ENCODE measurements around the gene ZC3H7A. TPM values are rescaled to one million over a fixed set of nuclear protein-coding genes. Genes with fewer than 3 reads are reported as not detected.

Gene ZC3H7A, protein sequence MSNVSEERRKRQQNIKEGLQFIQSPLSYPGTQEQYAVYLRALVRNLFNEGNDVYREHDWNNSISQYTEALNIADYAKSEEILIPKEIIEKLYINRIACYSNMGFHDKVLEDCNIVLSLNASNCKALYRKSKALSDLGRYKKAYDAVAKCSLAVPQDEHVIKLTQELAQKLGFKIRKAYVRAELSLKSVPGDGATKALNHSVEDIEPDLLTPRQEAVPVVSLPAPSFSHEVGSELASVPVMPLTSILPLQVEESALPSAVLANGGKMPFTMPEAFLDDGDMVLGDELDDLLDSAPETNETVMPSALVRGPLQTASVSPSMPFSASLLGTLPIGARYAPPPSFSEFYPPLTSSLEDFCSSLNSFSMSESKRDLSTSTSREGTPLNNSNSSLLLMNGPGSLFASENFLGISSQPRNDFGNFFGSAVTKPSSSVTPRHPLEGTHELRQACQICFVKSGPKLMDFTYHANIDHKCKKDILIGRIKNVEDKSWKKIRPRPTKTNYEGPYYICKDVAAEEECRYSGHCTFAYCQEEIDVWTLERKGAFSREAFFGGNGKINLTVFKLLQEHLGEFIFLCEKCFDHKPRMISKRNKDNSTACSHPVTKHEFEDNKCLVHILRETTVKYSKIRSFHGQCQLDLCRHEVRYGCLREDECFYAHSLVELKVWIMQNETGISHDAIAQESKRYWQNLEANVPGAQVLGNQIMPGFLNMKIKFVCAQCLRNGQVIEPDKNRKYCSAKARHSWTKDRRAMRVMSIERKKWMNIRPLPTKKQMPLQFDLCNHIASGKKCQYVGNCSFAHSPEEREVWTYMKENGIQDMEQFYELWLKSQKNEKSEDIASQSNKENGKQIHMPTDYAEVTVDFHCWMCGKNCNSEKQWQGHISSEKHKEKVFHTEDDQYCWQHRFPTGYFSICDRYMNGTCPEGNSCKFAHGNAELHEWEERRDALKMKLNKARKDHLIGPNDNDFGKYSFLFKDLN
- total RNA-seq (157 TPM), polyA plus RNA-seq (10 to 100 TPM; 43.3 to 49.5 (median 47.5) TPM)

DNA sequence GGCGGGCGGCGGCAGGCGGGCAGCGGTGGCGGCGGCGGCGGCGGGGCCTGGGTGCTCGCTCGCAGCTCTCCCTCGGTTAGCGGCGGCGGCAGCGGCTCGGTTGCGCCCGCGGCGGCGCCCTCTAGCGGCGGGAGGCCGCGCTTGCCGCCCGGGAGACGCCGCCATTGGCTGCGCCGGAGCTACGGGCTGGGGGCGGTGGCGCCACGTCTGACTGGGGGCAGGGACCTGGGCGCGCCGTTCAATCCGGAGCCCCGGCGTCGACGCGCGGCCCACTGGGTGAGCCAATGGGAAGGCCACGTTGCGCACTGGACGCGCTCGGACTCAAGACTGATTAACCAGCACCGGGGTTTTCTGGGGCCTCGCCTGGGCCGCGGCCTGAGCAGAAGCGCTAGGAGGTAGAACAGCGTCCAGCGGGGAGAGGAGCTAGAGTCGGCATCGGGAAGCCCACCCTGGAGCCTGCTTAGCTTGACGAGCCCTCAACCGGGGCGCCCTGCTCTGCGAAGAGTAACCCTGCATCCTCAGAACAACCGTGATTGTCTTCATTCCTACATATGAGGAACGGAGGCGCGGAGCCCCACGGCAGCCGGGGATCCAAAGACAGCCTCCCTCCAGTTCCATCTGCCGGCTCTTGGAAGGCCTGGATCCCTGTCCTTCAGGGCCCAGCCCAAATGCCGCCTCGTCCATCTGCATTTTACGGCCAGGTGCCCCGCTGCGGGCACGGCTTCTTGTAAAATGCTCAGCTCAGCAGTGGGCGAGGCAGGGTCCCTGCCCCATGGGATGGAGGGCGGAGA is at the start of gene ZC3H7A:
Gene ZC3H7A, minus strand, starts transcription at position 93 of the 791 bp plus-strand sequence. CDS start 14,904 bp downstream, outside the sequence.
- H3K36me3 ChIP-seq (ENCODE audit: control insufficient read depth, insufficient read depth, low read length): no peaks in the 10 kb centered on the region
- peak within 1 kb of the TSS; percentile 92 for H3K4me3 ChIP-seq (ENCODE audit: low read depth, low read length)
- Mint-ChIP-seq H3K27ac (peak within 1 kb of the TSS; percentile 99 to 100 (median 99)), H3K4me1 (peaks cover 28 to 87% (median 61%) of the 10 kb centered on the region in 4 donors), H3K4me3 (peak within 1 kb of the TSS; percentile 95 to 98 (median 96)), H3K9me3 (no peaks in the 10 kb centered on the region), H3K27me3 (peaks cover 11% of the 10 kb centered on the region), H3K36me3 (peaks cover 6% of the 10 kb centered on the region)
- H3K27ac ChIP-seq (ENCODE audit: insufficient read depth, low read length, poor library complexity, severe bottlenecking): peak within 1 kb of the TSS; percentile 98
- no peaks in the 10 kb centered on the region for H3K27me3 ChIP-seq (ENCODE audit: control insufficient read depth, insufficient read depth, low read length)
- H3K9me3 ChIP-seq (ENCODE audit: control insufficient read depth in 2 of 2, low read length in 2 of 2): no peaks in the 10 kb centered on the region
- DNase-seq (peak; percentile 90 to 97 (median 95)), ATAC-seq (ENCODE audit: low read depth in 2 of 2) (peak; percentile 95 to 96)
- H3K4me1 ChIP-seq (ENCODE audit: control insufficient read depth, insufficient read depth, low read length, poor library complexity, severe bottlenecking): peaks cover 76% of the 10 kb centered on the region

DNA sequence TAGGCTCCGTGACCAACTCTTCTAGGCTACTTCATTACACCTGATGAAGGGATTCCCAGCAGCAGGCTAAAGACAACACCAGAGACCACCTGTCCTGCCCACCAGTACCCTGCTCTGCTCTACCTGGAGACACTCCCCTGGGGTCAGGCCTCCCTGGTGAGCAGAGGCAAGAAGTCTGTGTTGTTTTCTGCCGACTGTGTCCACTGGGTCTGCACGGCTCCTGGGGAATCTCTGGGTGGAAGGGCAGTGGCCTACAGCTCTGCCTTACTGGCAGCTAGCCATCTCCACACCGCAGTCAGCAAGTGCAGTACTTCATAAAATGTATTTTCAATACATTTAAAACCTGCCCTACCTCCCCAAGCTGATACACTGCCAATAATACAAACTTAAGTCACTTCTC is 47.4 kb upstream of the ZC3H7A start:
- no peak overlapping the region for H3K27ac ChIP-seq (ENCODE audit: insufficient read depth, low read length, poor library complexity, severe bottlenecking)
- DNase-seq: no peak
- no peak overlapping the region for H3K4me3 Mint-ChIP-seq
- no peaks in the 10 kb centered on the region for H3K27me3 Mint-ChIP-seq
- no peak overlapping the region for H3K4me3 ChIP-seq (ENCODE audit: low read depth, low read length)
- peaks cover 6% of the 10 kb centered on the region for H3K4me1 ChIP-seq (ENCODE audit: control insufficient read depth, insufficient read depth, low read length, poor library complexity, severe bottlenecking)
- no peaks in the 10 kb centered on the region for H3K9me3 Mint-ChIP-seq
- peaks cover 56% of the 10 kb centered on the region for H3K36me3 Mint-ChIP-seq
- peaks cover 0 to 27% (median 24%) of the 10 kb centered on the region in 4 donors for H3K4me1 Mint-ChIP-seq
- H3K9me3 ChIP-seq (ENCODE audit: control insufficient read depth in 2 of 2, low read length in 2 of 2): no peaks in the 10 kb centered on the region
- peaks cover 91% of the 10 kb centered on the region for H3K36me3 ChIP-seq (ENCODE audit: control insufficient read depth, insufficient read depth, low read length)
- ATAC-seq (ENCODE audit: low read depth in 2 of 2): no peak
- H3K27ac Mint-ChIP-seq: peak overlapping the region in 1 of 3 donors; percentile 3
- no peaks in the 10 kb centered on the region for H3K27me3 ChIP-seq (ENCODE audit: control insufficient read depth, insufficient read depth, low read length)

- Histone ChIP-seq H3K27me3 (ENCODE audit: control insufficient read depth, insufficient read depth, low read length) (no peaks in the 10 kb centered on the region), H3K4me3 (ENCODE audit: low read depth, low read length) (no peak overlapping the region), H3K36me3 (ENCODE audit: control insufficient read depth, insufficient read depth, low read length) (peaks cover 93% of the 10 kb centered on the region), H3K27ac (ENCODE audit: insufficient read depth, low read length, poor library complexity, severe bottlenecking) (no peak overlapping the region), H3K4me1 (ENCODE audit: control insufficient read depth, insufficient read depth, low read length, poor library complexity, severe bottlenecking) (no peaks in the 10 kb centered on the region), H3K9me3 (ENCODE audit: control insufficient read depth in 2 of 2, low read length in 2 of 2) (no peaks in the 10 kb centered on the region)
- no peak for ATAC-seq (ENCODE audit: low read depth in 2 of 2)
- Mint-ChIP-seq H3K4me3 (no peak overlapping the region), H3K36me3 (peaks cover 53% of the 10 kb centered on the region), H3K9me3 (no peaks in the 10 kb centered on the region), H3K4me1 (peaks cover 0 to 21% (median 19%) of the 10 kb centered on the region in 4 donors), H3K27ac (no peak overlapping the region), H3K27me3 (no peaks in the 10 kb centered on the region)
- DNase-seq: no peak
Observed at GRCh38 chr16:11843861-11844260, 46.8 kb upstream of the ZC3H7A start.

GRCh38 chr16:11843206-11843605 is 46.1 kb upstream of the ZC3H7A start:
- H3K36me3 ChIP-seq (ENCODE audit: control insufficient read depth, insufficient read depth, low read length): peaks cover 93% of the 10 kb centered on the region
- H3K4me1 ChIP-seq (ENCODE audit: control insufficient read depth, insufficient read depth, low read length, poor library complexity, severe bottlenecking): no peaks in the 10 kb centered on the region
- H3K27me3 Mint-ChIP-seq: no peaks in the 10 kb centered on the region
- no peak overlapping the region for H3K4me3 ChIP-seq (ENCODE audit: low read depth, low read length)
- DNase-seq (no peak), ATAC-seq (ENCODE audit: low read depth in 2 of 2) (no peak)
- no peak overlapping the region for H3K27ac ChIP-seq (ENCODE audit: insufficient read depth, low read length, poor library complexity, severe bottlenecking)
- H3K9me3 ChIP-seq (ENCODE audit: control insufficient read depth in 2 of 2, low read length in 2 of 2): no peaks in the 10 kb centered on the region
- H3K9me3 Mint-ChIP-seq: no peaks in the 10 kb centered on the region
- no peak overlapping the region for H3K4me3 Mint-ChIP-seq
- H3K36me3 Mint-ChIP-seq: peaks cover 51% of the 10 kb centered on the region
- H3K4me1 Mint-ChIP-seq: peaks cover 0 to 18% (median 14%) of the 10 kb centered on the region in 4 donors
- no peak overlapping the region for H3K27ac Mint-ChIP-seq
- H3K27me3 ChIP-seq (ENCODE audit: control insufficient read depth, insufficient read depth, low read length): no peaks in the 10 kb centered on the region

DNA sequence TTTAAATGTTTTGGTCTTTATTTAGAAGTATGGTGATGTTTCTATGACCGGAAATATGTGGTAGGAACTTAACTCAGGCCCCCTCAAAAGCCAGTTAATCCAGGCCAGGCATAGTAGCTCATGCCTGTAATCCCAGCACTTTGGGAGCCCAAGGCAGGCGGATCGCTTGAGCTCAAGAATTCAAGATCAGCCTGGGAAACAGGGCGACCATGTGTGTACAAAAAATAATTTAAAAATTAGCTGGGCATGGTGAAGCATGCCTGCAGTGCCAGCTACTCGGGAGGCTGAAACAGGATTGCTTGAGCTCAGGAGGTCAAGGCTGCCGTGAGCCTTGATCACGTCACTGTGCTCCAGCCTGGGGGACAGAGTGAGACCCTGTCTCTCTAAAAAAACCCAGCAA is 44.0 kb upstream of the ZC3H7A start:
- ATAC-seq (ENCODE audit: low read depth in 2 of 2) (no peak), DNase-seq (no peak)
- no peak overlapping the region for H3K27ac ChIP-seq (ENCODE audit: insufficient read depth, low read length, poor library complexity, severe bottlenecking)
- Mint-ChIP-seq H3K27me3 (no peaks in the 10 kb centered on the region), H3K36me3 (peaks cover 51% of the 10 kb centered on the region), H3K9me3 (no peaks in the 10 kb centered on the region), H3K4me1 (peaks cover 0 to 12% (median 7%) of the 10 kb centered on the region in 4 donors), H3K27ac (no peak overlapping the region), H3K4me3 (no peak overlapping the region)
- peaks cover 92% of the 10 kb centered on the region for H3K36me3 ChIP-seq (ENCODE audit: control insufficient read depth, insufficient read depth, low read length)
- H3K9me3 ChIP-seq (ENCODE audit: control insufficient read depth in 2 of 2, low read length in 2 of 2): no peaks in the 10 kb centered on the region
- no peaks in the 10 kb centered on the region for H3K27me3 ChIP-seq (ENCODE audit: control insufficient read depth, insufficient read depth, low read length)
- H3K4me1 ChIP-seq (ENCODE audit: control insufficient read depth, insufficient read depth, low read length, poor library complexity, severe bottlenecking): no peaks in the 10 kb centered on the region
- no peak overlapping the region for H3K4me3 ChIP-seq (ENCODE audit: low read depth, low read length)

- Histone ChIP-seq H3K27ac (ENCODE audit: insufficient read depth, low read length, poor library complexity, severe bottlenecking) (no peak overlapping the region), H3K4me1 (ENCODE audit: control insufficient read depth, insufficient read depth, low read length, poor library complexity, severe bottlenecking) (no peaks in the 10 kb centered on the region), H3K4me3 (ENCODE audit: low read depth, low read length) (no peak overlapping the region), H3K9me3 (ENCODE audit: control insufficient read depth in 2 of 2, low read length in 2 of 2) (no peaks in the 10 kb centered on the region), H3K27me3 (ENCODE audit: control insufficient read depth, insufficient read depth, low read length) (no peaks in the 10 kb centered on the region), H3K36me3 (ENCODE audit: control insufficient read depth, insufficient read depth, low read length) (peaks cover 54% of the 10 kb centered on the region)
- Mint-ChIP-seq H3K27me3 (no peaks in the 10 kb centered on the region), H3K36me3 (peaks cover 39% of the 10 kb centered on the region), H3K27ac (peak overlapping the region in 1 of 3 donors; percentile 26), H3K4me3 (no peak overlapping the region), H3K9me3 (no peaks in the 10 kb centered on the region), H3K4me1 (peaks cover 0 to 7% (median 3%) of the 10 kb centered on the region in 4 donors)
- no peak for DNase-seq
- no peak for ATAC-seq (ENCODE audit: low read depth in 2 of 2)
Observed at GRCh38 chr16:11836650-11837244, 39.7 kb upstream of the ZC3H7A start.

Measured in CD4-positive, CD25-positive, alpha-beta regulatory T cell (primary cell).